Measurements from ENCODE around the gene AIRE.

The AIRE gene

DNA sequence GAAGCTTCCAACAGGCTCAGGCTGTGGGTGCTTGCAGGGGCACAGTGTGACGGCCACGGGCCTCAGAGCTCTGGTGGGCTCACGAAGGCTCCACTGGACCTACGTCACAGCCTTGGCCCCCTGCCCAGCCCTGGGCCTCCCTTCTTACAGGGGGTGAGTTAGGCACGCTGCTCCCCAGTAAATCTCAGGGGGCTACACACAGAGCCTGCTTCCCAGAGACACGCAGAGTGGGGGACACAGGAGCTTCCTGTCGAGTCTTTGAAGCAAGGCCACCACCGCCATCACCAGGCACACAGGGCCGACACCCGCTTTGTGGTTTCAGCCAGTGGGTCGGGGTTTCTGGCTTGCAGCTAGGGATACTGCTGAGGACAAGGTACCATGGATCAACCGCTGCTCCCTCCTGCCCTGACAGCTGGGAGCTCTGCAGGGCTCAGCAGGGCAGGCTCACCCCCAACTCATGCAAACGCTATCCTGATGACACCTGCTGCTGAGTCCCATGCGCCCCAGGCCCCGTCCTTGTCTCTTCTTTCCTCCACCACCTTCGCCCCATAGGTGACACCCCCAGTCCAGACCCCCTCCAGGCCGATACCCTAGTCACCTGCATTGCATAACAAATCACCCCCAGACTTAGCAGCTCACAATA lies 59.0 kb downstream of the AIRE start:
- ChIA-PET POLR2A (no interaction called here), CTCF (interaction anchor here (1.3 kb wide), 1 partner anchor 10 kb away, joined by 3 read pairs; no protein-coding TSS in a partner anchor)
- no peak for DNase-seq (ENCODE audit: extremely low spot score)
- no peak for TF ChIP-seq CTCF (IDR thresholded peaks at IDR 0.05; ENCODE audit: control extremely low read depth, extremely low read depth, low read depth, missing control alignments)

DNA sequence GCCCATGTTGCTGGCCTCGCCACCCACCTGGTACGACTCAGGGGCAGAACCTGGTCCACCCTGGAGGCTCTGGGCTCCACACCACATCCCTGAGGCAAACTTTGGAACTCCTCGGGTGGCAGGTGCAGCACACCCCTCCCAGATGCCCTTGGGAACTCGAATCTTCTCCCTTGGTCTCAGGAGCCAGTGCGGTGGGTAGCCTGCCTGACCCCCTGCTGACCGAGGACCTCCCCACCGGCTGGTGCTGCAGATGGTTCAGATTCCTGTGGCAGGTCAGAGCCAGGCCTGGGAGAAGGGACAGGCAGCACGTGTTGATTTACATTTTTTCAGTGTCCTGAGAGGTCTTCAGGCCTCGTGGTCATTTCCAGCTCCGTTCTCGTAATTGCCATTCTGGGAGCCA lies 59.8 kb downstream of the AIRE start:
- TF ChIP-seq CTCF (IDR thresholded peaks at IDR 0.05; ENCODE audit: control extremely low read depth, extremely low read depth, low read depth, missing control alignments): no peak
- ChIA-PET POLR2A (no interaction called here), CTCF (no interaction called here)
- no peak for DNase-seq (ENCODE audit: extremely low spot score)

GRCh38 chr21:44347911-44348451 lies 62.3 kb downstream of the AIRE start:
- ChIA-PET POLR2A (no interaction called here), CTCF (no interaction called here)
- no peak for DNase-seq (ENCODE audit: extremely low spot score)
- no peak for TF ChIP-seq CTCF (IDR thresholded peaks at IDR 0.05; ENCODE audit: control extremely low read depth, extremely low read depth, low read depth, missing control alignments)

Data from GM10248 (cell line).